SU-DHL-6 (cell line): ENCODE measurements around the gene JOSD1.

ENCODE experiments used
- H2AFZ ChIP-seq: fragments of 200-600 bp; sonication (generic); 2 replicates; pipeline ENCODE4 v1.6.1; 2014; ENCODE audit warnings: low read depth, mild to moderate bottlenecking, moderate library complexity, mixed read lengths, antibody characterized with exemption, low read length; ENCODE audit not compliant: severe bottlenecking
- H3F3A ChIP-seq: fragments of 200-600 bp; shearing (Covaris generic); 2 replicates; pipeline ENCODE4 v1.6.0; 2016; ENCODE audit warnings: antibody characterized with exemption, mild to moderate bottlenecking; ENCODE audit not compliant: insufficient read depth
- H3K27ac ChIP-seq: fragments of 200-600 bp; sonication (generic); 2 replicates; pipeline ENCODE4 v1.5.1; 2016; ENCODE audit warnings: low read depth, mild to moderate bottlenecking, low read length, moderate library complexity, mixed read lengths
- H3K27me3 ChIP-seq: fragments of 200-600 bp; sonication (generic), shearing (Covaris generic); 2 replicates; pipeline ENCODE4 v1.6.0; 2014; ENCODE audit warnings: mild to moderate bottlenecking, low read length
- H3K36me3 ChIP-seq: fragments of 200-600 bp; sonication (generic); 2 replicates; pipeline ENCODE4 v1.6.1; 2014; ENCODE audit warnings: mild to moderate bottlenecking, low read length, mixed read lengths
- H3K4me2 ChIP-seq: fragments of 300-600, 200-600 bp; shearing (Covaris generic), sonication (generic); 2 replicates; pipeline ENCODE4 v1.6.0; 2014; ENCODE audit warnings: low read length, low read depth, mild to moderate bottlenecking; ENCODE audit not compliant: poor library complexity, severe bottlenecking
- H3K4me3 ChIP-seq: fragments of 200-600 bp; sonication (generic); 2 replicates; pipeline ENCODE4 v1.5.1; 2014; ENCODE audit warnings: antibody characterized with exemption, low read length, mild to moderate bottlenecking, mixed read lengths; ENCODE audit not compliant: insufficient read depth, poor library complexity, severe bottlenecking
- H3K79me2 ChIP-seq: fragments of 200-600 bp; sonication (generic); 2 replicates; pipeline ENCODE4 v1.6.1; 2014; ENCODE audit warnings: mild to moderate bottlenecking, low read length, moderate library complexity; ENCODE audit not compliant: insufficient read depth
- H3K9ac ChIP-seq: fragments of 200-600 bp; sonication (generic); 2 replicates; pipeline ENCODE4 v1.7.0; 2014; ENCODE audit warnings: mild to moderate bottlenecking, low read length
- H3K9me2 ChIP-seq: fragments of 200-600 bp; sonication (generic); replicated peaks from 2 replicates; pipeline ENCODE4 v1.6.1; 2014; ENCODE audit warnings: low read length; ENCODE audit not compliant: insufficient read depth
- H3K9me3 ChIP-seq: fragments of 200-600 bp; sonication (generic); 2 replicates; pipeline ENCODE4 v1.6.1; 2014; ENCODE audit warnings: low read length, mixed read lengths; ENCODE audit not compliant: insufficient read depth
- H4K20me1 ChIP-seq: fragments of 200-600 bp; sonication (generic); 2 replicates; pipeline ENCODE4 v1.6.1; 2014; ENCODE audit warnings: low read depth, mild to moderate bottlenecking, antibody characterized with exemption, low read length, moderate library complexity, mixed read lengths
- CTCF ChIP-seq: fragments of 200-600 bp; sonication (generic); IDR thresholded peaks from one replicate; pipeline ENCODE4 v1.5.1; 2017; ENCODE audit warnings: antibody characterized with exemption, mild to moderate bottlenecking, low read length, moderate library complexity; ENCODE audit not compliant: insufficient read depth, poor library complexity, severe bottlenecking
- EZH2phosphoT487 ChIP-seq: fragments of 200-600 bp; sonication (generic), shearing (Covaris generic); conservative IDR thresholded peaks from 2 replicates; pipeline ENCODE4 v1.6.1; 2018; ENCODE audit warnings: mild to moderate bottlenecking, antibody characterized with exemption, low read length, moderate library complexity, mixed read lengths

JOSD1 gene

GRCh38 chr22:38727530-38728451 lies 27.0 kb upstream of the JOSD1 start:
- H4K20me1 ChIP-seq: no peaks in the 10 kb centered on the region

GRCh38 chr22:38727123-38727522 lies 26.4 kb upstream of the JOSD1 start:
- Histone ChIP-seq H3K4me2 (no peak overlapping the region), H3K9me2 (no peaks in the 10 kb centered on the region), H2AFZ (no peak overlapping the region), H3F3A (no peaks in the 10 kb centered on the region), H3K79me2 (no peaks in the 10 kb centered on the region), H3K9me3 (no peaks in the 10 kb centered on the region), H3K9ac (no peak overlapping the region), H3K36me3 (no peaks in the 10 kb centered on the region), H4K20me1 (no peaks in the 10 kb centered on the region), H3K4me3 (no peak overlapping the region), H3K27ac (no peak overlapping the region), H3K27me3 (no peaks in the 10 kb centered on the region)
- no peak for TF ChIP-seq CTCF
- TF ChIP-seq EZH2phosphoT487: no peak

More at GRCh38 chr22:38727530-38728451, 27.0 kb upstream of the JOSD1 start:
- H2AFZ ChIP-seq: no peak overlapping the region
- H3K4me3 ChIP-seq: no peak overlapping the region
- H3K79me2 ChIP-seq: no peaks in the 10 kb centered on the region
- no peaks in the 10 kb centered on the region for H3K36me3 ChIP-seq
- H3F3A ChIP-seq: no peaks in the 10 kb centered on the region
- no peak overlapping the region for H3K9ac ChIP-seq
- TF ChIP-seq CTCF (no peak), EZH2phosphoT487 (no peak)
- no peaks in the 10 kb centered on the region for H3K9me3 ChIP-seq
- H3K4me2 ChIP-seq: no peak overlapping the region
- no peaks in the 10 kb centered on the region for H3K27me3 ChIP-seq
- H3K9me2 ChIP-seq: no peaks in the 10 kb centered on the region
- H3K27ac ChIP-seq: no peak overlapping the region

- Histone ChIP-seq H3K9me3 (no peaks in the 10 kb centered on the region), H4K20me1 (no peaks in the 10 kb centered on the region), H3K27me3 (no peaks in the 10 kb centered on the region), H3K79me2 (no peaks in the 10 kb centered on the region), H3K36me3 (no peaks in the 10 kb centered on the region), H3K27ac (no peak overlapping the region), H3K4me2 (no peak overlapping the region), H3K9ac (no peak overlapping the region), H3K4me3 (no peak overlapping the region), H3F3A (no peaks in the 10 kb centered on the region), H3K9me2 (no peaks in the 10 kb centered on the region), H2AFZ (no peak overlapping the region)
- no peak for TF ChIP-seq CTCF
These were observed 25.3 kb upstream of the JOSD1 start for GRCh38 chr22:38725900-38726655.
